Tibial nerve (tissue), 4 donors: ENCODE results near the gene MCM3AP. TPM values are rescaled to one million over a fixed set of nuclear protein-coding genes. Genes with fewer than 3 reads are reported as not detected.

Experiments
- DNase-seq, 2 donors: peaks; one replicate each; pipeline ENCODE4 v3.0.0-alpha.2; 2019; ENCODE audit warnings: low spot score in 2 of 2
- H3K27ac ChIP-seq, 4 donors: fragments of 200-600 bp; sonication (generic) in 3 of 4; one replicate each; pipeline ENCODE4 v1.5.1; 2017 to 2019; ENCODE audit warnings: mild to moderate bottlenecking in 1 of 4
- H3K27me3 ChIP-seq, 2 donors: fragments of 200-600 bp; sonication (generic) in 1 of 2; one replicate each; pipeline versions ENCODE4 v1.5.1 to v1.6.0; 2017 to 2019
- H3K36me3 ChIP-seq, 3 donors: fragments of 200-600 bp; sonication (generic); one replicate each; pipeline ENCODE4 v1.5.1; 2018 to 2019
- H3K4me1 ChIP-seq, 4 donors: fragments of 200-600 bp; sonication (generic) in 3 of 4; one replicate each; pipeline ENCODE4 v1.5.1; 2017 to 2019
- H3K4me3 ChIP-seq, 4 donors: fragments of 200-600 bp; sonication (generic) in 3 of 4; one replicate each; pipeline ENCODE4 v1.5.1; 2017 to 2019; ENCODE audit warnings: mild to moderate bottlenecking in 1 of 4, moderate library complexity in 1 of 4
- H3K9me3 ChIP-seq, 4 donors: fragments of 200-600 bp; sonication (generic) in 3 of 4; one replicate each; pipeline ENCODE4 v1.5.1; 2017 to 2019
- CTCF ChIP-seq, 5 experiments: fragments of 200-600 bp in 3 of 5; fragments of 450-650 bp in 2 of 5; sonication (generic) in 3 of 5; IDR thresholded peaks; one replicate each; pipeline ENCODE4 v1.5.1; 2016 to 2019; ENCODE audit warnings: antibody characterized with exemption in 5 of 5, mild to moderate bottlenecking in 3 of 5, moderate library complexity in 2 of 5
- EP300 ChIP-seq, 2 donors: sonication (generic); formaldehyde crosslinking; IDR thresholded peaks; one replicate each; pipeline ENCODE4 v1.6.1; 2017; ENCODE audit warnings: antibody characterized with exemption in 2 of 2, mild to moderate bottlenecking in 1 of 2
- POLR2A ChIP-seq, 2 donors: fragments of 450-650 bp; IDR thresholded peaks; one replicate each; pipeline ENCODE4 v1.6.1; 2017; ENCODE audit warnings: antibody characterized with exemption in 2 of 2, mild to moderate bottlenecking in 2 of 2, moderate library complexity in 2 of 2
- WGBS, 2 donors: methylation state at CpG; one replicate each; pipeline ENCODE4 v1.1.5; 2018; 5-methylcytosine and 5-hydroxymethylcytosine counted together
- total RNA-seq, 4 donors: library from RNA; depleted of rRNA; stranded (reverse); fragments of >200 nt; gene quantifications; one replicate each; pipeline ENCODE4 v1.1.0, GENCODE V29; 2016

Gene MCM3AP
- total RNA-seq, 4 donors from 2014 or later: 112 to 180 (median 146) TPM

GRCh38 chr21:46222436-46223116, 62.8 kb downstream of the MCM3AP start:
- no peak for TF ChIP-seq EP300 (IDR thresholded peaks at IDR 0.05)
- no peak for TF ChIP-seq POLR2A (IDR thresholded peaks at IDR 0.05)
- no peak for TF ChIP-seq CTCF (IDR thresholded peaks at IDR 0.05)
- 74 to 85% methylated on average over 8 to 11 of the region's 11 CpGs for WGBS, 2 donors
- no peak for DNase-seq

GRCh38 chr21:46221664-46222435, 63.6 kb downstream of the MCM3AP start:
- Histone ChIP-seq H3K9me3 (no peaks in the 10 kb centered on the region), H3K4me3 (no peak overlapping the region), H3K36me3 (peaks cover 0 to 63% (median 6%) of the 10 kb centered on the region in 3 donors), H3K27me3 (no peaks in the 10 kb centered on the region), H3K4me1 (peaks cover 0 to 12% (median 6%) of the 10 kb centered on the region in 4 donors), H3K27ac (no peak overlapping the region)
- TF ChIP-seq POLR2A (IDR thresholded peaks at IDR 0.05) (no peak), CTCF (IDR thresholded peaks at IDR 0.05) (no peak), EP300 (IDR thresholded peaks at IDR 0.05) (no peak)
- DNase-seq: no peak
- WGBS, 2 donors: 82 to 91% methylated on average over 16 of the region's 16 CpGs

More at GRCh38 chr21:46222436-46223116, 62.8 kb downstream of the MCM3AP start:
- H3K36me3 ChIP-seq: peaks cover 0 to 57% (median 6%) of the 10 kb centered on the region in 3 donors
- no peaks in the 10 kb centered on the region for H3K9me3 ChIP-seq
- H3K4me3 ChIP-seq: no peak overlapping the region
- H3K4me1 ChIP-seq: peaks cover 0 to 19% (median 13%) of the 10 kb centered on the region in 4 donors
- no peaks in the 10 kb centered on the region for H3K27me3 ChIP-seq
- no peak overlapping the region for H3K27ac ChIP-seq

GRCh38 chr21:46220847-46221246, 64.6 kb downstream of the MCM3AP start:
- peaks cover 0 to 3% (median under 1%) of the 10 kb centered on the region in 4 donors for H3K4me1 ChIP-seq
- no peaks in the 10 kb centered on the region for H3K27me3 ChIP-seq
- H3K9me3 ChIP-seq: no peaks in the 10 kb centered on the region
- no peak overlapping the region for H3K27ac ChIP-seq
- TF ChIP-seq POLR2A (IDR thresholded peaks at IDR 0.05): no peak
- TF ChIP-seq CTCF (IDR thresholded peaks at IDR 0.05): no peak
- no peak for TF ChIP-seq EP300 (IDR thresholded peaks at IDR 0.05)
- DNase-seq: no peak
- peaks cover 0 to 73% (median 10%) of the 10 kb centered on the region in 3 donors for H3K36me3 ChIP-seq
- WGBS, 2 donors: 91 to 97% methylated on average over 8 of the region's 8 CpGs
- H3K4me3 ChIP-seq: no peak overlapping the region

- Histone ChIP-seq H3K27ac (no peak overlapping the region), H3K36me3 (peaks cover 0 to 78% (median 11%) of the 10 kb centered on the region in 3 donors), H3K27me3 (no peaks in the 10 kb centered on the region), H3K4me3 (no peak overlapping the region), H3K9me3 (no peaks in the 10 kb centered on the region), H3K4me1 (no peaks in the 10 kb centered on the region)
- 87 to 90% methylated on average over 13 of the region's 13 CpGs for WGBS, 2 donors
- TF ChIP-seq CTCF (IDR thresholded peaks at IDR 0.05): no peak
- TF ChIP-seq POLR2A (IDR thresholded peaks at IDR 0.05): no peak
- TF ChIP-seq EP300 (IDR thresholded peaks at IDR 0.05): no peak
- DNase-seq: no peak
These were observed 65.1 kb downstream of the MCM3AP start for GRCh38 chr21:46220275-46220810.
